Measurements from ENCODE around the gene DAAM2.

DAAM2 gene

GRCh38 chr6:39881851-39882530 lies 89.8 kb downstream of the DAAM2 start:
- Histone ChIP-seq H3K9ac (ENCODE audit: low read depth, low read length) (no peak overlapping the region), H3K9me3 (ENCODE audit: insufficient read depth, low read depth, low read length) (no peaks in the 10 kb centered on the region), H3K4me1 (ENCODE audit: insufficient read depth, low read length) (no peaks in the 10 kb centered on the region), H3K27me3 (ENCODE audit: insufficient read depth, low read length) (no peaks in the 10 kb centered on the region), H3K36me3 (ENCODE audit: insufficient read depth, low read depth, low read length) (no peaks in the 10 kb centered on the region), H3K4me3 (ENCODE audit: low read length) (no peak overlapping the region), H3K27ac (ENCODE audit: low read length) (no peak overlapping the region)

GRCh38 chr6:39882531-39882899 lies 90.3 kb downstream of the DAAM2 start:
- Histone ChIP-seq H3K4me1 (ENCODE audit: insufficient read depth, low read length) (no peaks in the 10 kb centered on the region), H3K27ac (ENCODE audit: low read length) (no peak overlapping the region), H3K9me3 (ENCODE audit: insufficient read depth, low read depth, low read length) (no peaks in the 10 kb centered on the region), H3K36me3 (ENCODE audit: insufficient read depth, low read depth, low read length) (no peaks in the 10 kb centered on the region), H3K27me3 (ENCODE audit: insufficient read depth, low read length) (no peaks in the 10 kb centered on the region), H3K4me3 (ENCODE audit: low read length) (no peak overlapping the region), H3K9ac (ENCODE audit: low read depth, low read length) (no peak overlapping the region)

GRCh38 chr6:39884696-39885095 lies 92.5 kb downstream of the DAAM2 start:
- Histone ChIP-seq H3K4me1 (ENCODE audit: insufficient read depth, low read length) (peaks cover 3% of the 10 kb centered on the region; the same call in 1 of the 2 replicates), H3K9ac (ENCODE audit: low read depth, low read length) (no peak overlapping the region), H3K4me3 (ENCODE audit: low read length) (no peak overlapping the region), H3K27ac (ENCODE audit: low read length) (no peak overlapping the region), H3K27me3 (ENCODE audit: insufficient read depth, low read length) (no peaks in the 10 kb centered on the region), H3K36me3 (ENCODE audit: insufficient read depth, low read depth, low read length) (no peaks in the 10 kb centered on the region), H3K9me3 (ENCODE audit: insufficient read depth, low read depth, low read length) (no peaks in the 10 kb centered on the region)

GRCh38 chr6:39885691-39886090 lies 93.5 kb downstream of the DAAM2 start:
- H3K9me3 ChIP-seq (ENCODE audit: insufficient read depth, low read depth, low read length): no peaks in the 10 kb centered on the region
- no peaks in the 10 kb centered on the region for H3K27me3 ChIP-seq (ENCODE audit: insufficient read depth, low read length)
- H3K4me3 ChIP-seq (ENCODE audit: low read length): no peak overlapping the region
- no peaks in the 10 kb centered on the region for H3K36me3 ChIP-seq (ENCODE audit: insufficient read depth, low read depth, low read length)
- H3K27ac ChIP-seq (ENCODE audit: low read length): no peak overlapping the region
- no peak overlapping the region for H3K9ac ChIP-seq (ENCODE audit: low read depth, low read length)
- H3K4me1 ChIP-seq (ENCODE audit: insufficient read depth, low read length): peaks cover 3% of the 10 kb centered on the region; the same call in 1 of the 2 replicates

GRCh38 chr6:39886871-39887270 lies 94.7 kb downstream of the DAAM2 start:
- Histone ChIP-seq H3K27ac (ENCODE audit: low read length) (no peak overlapping the region), H3K9ac (ENCODE audit: low read depth, low read length) (no peak overlapping the region), H3K27me3 (ENCODE audit: insufficient read depth, low read length) (no peaks in the 10 kb centered on the region), H3K4me3 (ENCODE audit: low read length) (no peak overlapping the region), H3K36me3 (ENCODE audit: insufficient read depth, low read depth, low read length) (no peaks in the 10 kb centered on the region), H3K4me1 (ENCODE audit: insufficient read depth, low read length) (peaks cover 3% of the 10 kb centered on the region; the same call in 1 of the 2 replicates), H3K9me3 (ENCODE audit: insufficient read depth, low read depth, low read length) (no peaks in the 10 kb centered on the region)

- no peaks in the 10 kb centered on the region for H3K36me3 ChIP-seq (ENCODE audit: insufficient read depth, low read depth, low read length)
Measured at GRCh38 chr6:39887692-39888450, 95.7 kb downstream of the DAAM2 start.

GRCh38 chr6:39889229-39889628 lies 97.1 kb downstream of the DAAM2 start:
- Histone ChIP-seq H3K36me3 (ENCODE audit: insufficient read depth, low read depth, low read length) (no peaks in the 10 kb centered on the region), H3K4me3 (ENCODE audit: low read length) (no peak overlapping the region), H3K9ac (ENCODE audit: low read depth, low read length) (no peak overlapping the region), H3K4me1 (ENCODE audit: insufficient read depth, low read length) (peaks cover 3% of the 10 kb centered on the region; the same call in 1 of the 2 replicates), H3K9me3 (ENCODE audit: insufficient read depth, low read depth, low read length) (no peaks in the 10 kb centered on the region), H3K27me3 (ENCODE audit: insufficient read depth, low read length) (no peaks in the 10 kb centered on the region), H3K27ac (ENCODE audit: low read length) (no peak overlapping the region)

More at GRCh38 chr6:39887692-39888450, 95.7 kb downstream of the DAAM2 start:
- H3K27me3 ChIP-seq (ENCODE audit: insufficient read depth, low read length): no peaks in the 10 kb centered on the region
- peaks cover 3% of the 10 kb centered on the region; the same call in 1 of the 2 replicates for H3K4me1 ChIP-seq (ENCODE audit: insufficient read depth, low read length)
- H3K4me3 ChIP-seq (ENCODE audit: low read length): no peak overlapping the region
- H3K9ac ChIP-seq (ENCODE audit: low read depth, low read length): no peak overlapping the region
- no peak overlapping the region for H3K27ac ChIP-seq (ENCODE audit: low read length)
- no peaks in the 10 kb centered on the region for H3K9me3 ChIP-seq (ENCODE audit: insufficient read depth, low read depth, low read length)

- H3K9me3 ChIP-seq (ENCODE audit: insufficient read depth, low read depth, low read length): no peaks in the 10 kb centered on the region
- H3K9ac ChIP-seq (ENCODE audit: low read depth, low read length): no peak overlapping the region
- peaks cover 3% of the 10 kb centered on the region; the same call in 1 of the 2 replicates for H3K4me1 ChIP-seq (ENCODE audit: insufficient read depth, low read length)
- no peaks in the 10 kb centered on the region for H3K27me3 ChIP-seq (ENCODE audit: insufficient read depth, low read length)
- no peaks in the 10 kb centered on the region for H3K36me3 ChIP-seq (ENCODE audit: insufficient read depth, low read depth, low read length)
- no peak overlapping the region for H3K27ac ChIP-seq (ENCODE audit: low read length)
- H3K4me3 ChIP-seq (ENCODE audit: low read length): no peak overlapping the region
Measured at GRCh38 chr6:39891353-39891752, 99.2 kb downstream of the DAAM2 start.

- Histone ChIP-seq H3K4me1 (ENCODE audit: insufficient read depth, low read length) (peaks cover 3% of the 10 kb centered on the region; the same call in 1 of the 2 replicates), H3K4me3 (ENCODE audit: low read length) (no peak overlapping the region), H3K9me3 (ENCODE audit: insufficient read depth, low read depth, low read length) (no peaks in the 10 kb centered on the region), H3K27me3 (ENCODE audit: insufficient read depth, low read length) (no peaks in the 10 kb centered on the region), H3K36me3 (ENCODE audit: insufficient read depth, low read depth, low read length) (no peaks in the 10 kb centered on the region), H3K9ac (ENCODE audit: low read depth, low read length) (no peak overlapping the region), H3K27ac (ENCODE audit: low read length) (no peak overlapping the region)
Measured at GRCh38 chr6:39891976-39892375, 99.8 kb downstream of the DAAM2 start.

GRCh38 chr6:39892490-39893129 lies 100.4 kb downstream of the DAAM2 start:
- Histone ChIP-seq H3K27ac (ENCODE audit: low read length) (no peak overlapping the region), H3K9ac (ENCODE audit: low read depth, low read length) (no peak overlapping the region), H3K4me1 (ENCODE audit: insufficient read depth, low read length) (peaks cover 3% of the 10 kb centered on the region; the same call in 1 of the 2 replicates), H3K27me3 (ENCODE audit: insufficient read depth, low read length) (no peaks in the 10 kb centered on the region), H3K4me3 (ENCODE audit: low read length) (no peak overlapping the region), H3K36me3 (ENCODE audit: insufficient read depth, low read depth, low read length) (no peaks in the 10 kb centered on the region), H3K9me3 (ENCODE audit: insufficient read depth, low read depth, low read length) (no peaks in the 10 kb centered on the region)

GRCh38 chr6:39893286-39893685 lies 101.1 kb downstream of the DAAM2 start:
- no peaks in the 10 kb centered on the region for H3K27me3 ChIP-seq (ENCODE audit: insufficient read depth, low read length)
- H3K9ac ChIP-seq (ENCODE audit: low read depth, low read length): no peak overlapping the region
- no peaks in the 10 kb centered on the region for H3K9me3 ChIP-seq (ENCODE audit: insufficient read depth, low read depth, low read length)
- no peaks in the 10 kb centered on the region; the same call in 1 of the 2 replicates for H3K4me1 ChIP-seq (ENCODE audit: insufficient read depth, low read length)
- no peak overlapping the region for H3K4me3 ChIP-seq (ENCODE audit: low read length)
- no peak overlapping the region for H3K27ac ChIP-seq (ENCODE audit: low read length)
- H3K36me3 ChIP-seq (ENCODE audit: insufficient read depth, low read depth, low read length): no peaks in the 10 kb centered on the region
